DOHH2 (cell line): ENCODE results near the gene VNN1.
"Not testable (repeated sequence)": the region's sequence is repeated elsewhere in the genome, so short reads cannot be mapped to it uniquely, and the experiment has no call there.

ENCODE experiments used
- H3F3A ChIP-seq: fragments of 200-600 bp; sonication (generic), shearing (Covaris generic); 2 replicates; pipeline ENCODE4 v1.6.0; 2016; ENCODE audit warnings: antibody characterized with exemption, mild to moderate bottlenecking; ENCODE audit not compliant: control insufficient read depth, insufficient read depth
- H3K27ac ChIP-seq: fragments of 200-600 bp; sonication (generic); 2 replicates; pipeline ENCODE4 v1.5.1; 2014; ENCODE audit warnings: low read depth, mild to moderate bottlenecking, low read length, moderate library complexity
- H3K27me3 ChIP-seq: fragments of 200-600 bp; sonication (generic); 2 replicates; pipeline ENCODE4 v1.6.1; 2014; ENCODE audit warnings: mild to moderate bottlenecking, low read length, mixed read lengths; ENCODE audit not compliant: control insufficient read depth
- H3K36me3 ChIP-seq: fragments of 200-600 bp; sonication (generic); 2 replicates; pipeline ENCODE4 v1.6.1; 2014; ENCODE audit warnings: mild to moderate bottlenecking, low read length, moderate library complexity, mixed read lengths; ENCODE audit not compliant: control insufficient read depth
- H3K4me1 ChIP-seq: fragments of 200-600 bp; sonication (generic); 2 replicates; pipeline ENCODE4 v1.6.1; 2014; ENCODE audit warnings: mild to moderate bottlenecking, low read length, mixed read lengths; ENCODE audit not compliant: control insufficient read depth
- H3K4me2 ChIP-seq: fragments of 200-600 bp; sonication (generic); 2 replicates; pipeline ENCODE4 v1.6.0; 2014; ENCODE audit warnings: mild to moderate bottlenecking, low read length, moderate library complexity
- H3K4me3 ChIP-seq: fragments of 200-600 bp; sonication (generic); 2 replicates; pipeline ENCODE4 v1.5.1; 2014; ENCODE audit warnings: mild to moderate bottlenecking, low read length, mixed read lengths
- H3K79me2 ChIP-seq: fragments of 200-600 bp; sonication (generic); 2 replicates; pipeline ENCODE4 v1.6.1; 2014; ENCODE audit warnings: mild to moderate bottlenecking, low read length, mixed read lengths; ENCODE audit not compliant: control insufficient read depth
- H3K9me2 ChIP-seq: fragments of 200-600 bp; sonication (generic); replicated peaks from 2 replicates; pipeline ENCODE4 v1.6.1; 2014; ENCODE audit warnings: mild to moderate bottlenecking, low read length, mixed read lengths; ENCODE audit not compliant: control insufficient read depth
- H3K9me3 ChIP-seq: fragments of 200-600 bp; sonication (generic); 2 replicates; pipeline ENCODE4 v1.6.1; 2014; ENCODE audit warnings: antibody characterized with exemption, low read length, mixed read lengths; ENCODE audit not compliant: control insufficient read depth, insufficient read depth
- H4K20me1 ChIP-seq: fragments of 200-600 bp; sonication (generic); 2 replicates; pipeline ENCODE4 v1.6.0; 2014; ENCODE audit warnings: low read depth, mild to moderate bottlenecking, antibody characterized with exemption, low read length, moderate library complexity; ENCODE audit not compliant: control insufficient read depth, insufficient read depth
- CTCF ChIP-seq: fragments of 200-600 bp; sonication (generic); IDR thresholded peaks from one replicate; pipeline ENCODE4 v1.5.1; 2014; ENCODE audit warnings: antibody characterized with exemption, mild to moderate bottlenecking, low read depth, low read length; ENCODE audit not compliant: poor library complexity, severe bottlenecking
- EZH2phosphoT487 ChIP-seq: fragments of 200-600 bp; sonication (generic); IDR thresholded peaks from 2 replicates; pipeline ENCODE4 v1.6.1; 2017; ENCODE audit warnings: borderline replicate concordance, mild to moderate bottlenecking, antibody characterized with exemption, low read length, moderate library complexity, mixed read lengths

VNN1 gene

GRCh38 chr6:132635906-132636305 is 77.9 kb downstream of the VNN1 start:
- not testable (repeated sequence) for H3K27ac ChIP-seq, H3K9me3 ChIP-seq, H3K36me3 ChIP-seq, H3K4me3 ChIP-seq, H3K9me2 ChIP-seq, H3K79me2 ChIP-seq, H3K4me2 ChIP-seq, H3F3A ChIP-seq, H3K27me3 ChIP-seq, H4K20me1 ChIP-seq
- peaks cover 31% of the 10 kb centered on the region for H3K4me1 ChIP-seq

- H3K4me2 ChIP-seq, H3K27me3 ChIP-seq, H3F3A ChIP-seq, H3K9me2 ChIP-seq, H3K4me3 ChIP-seq, H4K20me1 ChIP-seq, H3K27ac ChIP-seq, H3K36me3 ChIP-seq, H3K9me3 ChIP-seq, H3K79me2 ChIP-seq: not testable (repeated sequence)
- peaks cover 31% of the 10 kb centered on the region for H3K4me1 ChIP-seq
These were observed 78.6 kb downstream of the VNN1 start for GRCh38 chr6:132635288-132635687.

GRCh38 chr6:132634796-132635195 is 79.1 kb downstream of the VNN1 start:
- Histone ChIP-seq H3K36me3 (no peaks in the 10 kb centered on the region), H3K4me2 (no peak overlapping the region), H3K27ac (no peak overlapping the region), H3K79me2 (no peaks in the 10 kb centered on the region), H3K9me2 (no peaks in the 10 kb centered on the region), H3K27me3 (no peaks in the 10 kb centered on the region), H3K9me3 (no peaks in the 10 kb centered on the region; the same call in 1 of the 2 replicates), H3K4me3 (no peak overlapping the region), H3F3A (no peaks in the 10 kb centered on the region), H4K20me1 (no peaks in the 10 kb centered on the region), H3K4me1 (peaks cover 28% of the 10 kb centered on the region)
- TF ChIP-seq EZH2phosphoT487 (no peak), CTCF (no peak)

- no peak overlapping the region for H3K27ac ChIP-seq
- H3K36me3 ChIP-seq: no peaks in the 10 kb centered on the region
- H3K4me3 ChIP-seq: no peak overlapping the region
- H3F3A ChIP-seq: no peaks in the 10 kb centered on the region
- peaks cover 15% of the 10 kb centered on the region for H3K4me1 ChIP-seq
- no peaks in the 10 kb centered on the region for H3K27me3 ChIP-seq
- H3K4me2 ChIP-seq: no peak overlapping the region
- no peaks in the 10 kb centered on the region for H4K20me1 ChIP-seq
- TF ChIP-seq EZH2phosphoT487: no peak
- TF ChIP-seq CTCF: no peak
- no peaks in the 10 kb centered on the region for H3K9me2 ChIP-seq
- H3K79me2 ChIP-seq: no peaks in the 10 kb centered on the region
- no peaks in the 10 kb centered on the region for H3K9me3 ChIP-seq
These were observed 80.5 kb downstream of the VNN1 start for GRCh38 chr6:132633362-132633761.
